Bronchial epithelial cell (primary cell): ENCODE measurements around the gene CEP83. TPM values are rescaled to one million over a fixed set of nuclear protein-coding genes. Genes with fewer than 3 reads are reported as not detected.

Experiments used
- DNase-seq: peaks from one replicate; pipeline ENCODE4 v3.0.0-alpha.2; 2010; ENCODE audit warnings: low read depth
- FAIRE-seq: peaks from 2 replicates; lab custom pipeline; 2011; peaks lifted over from hg19 to GRCh38; lab: Jason Lieb, UNC
- H3K27me3 ChIP-seq: 2 replicates; pipeline ENCODE4 v1.5.1; 2011; ENCODE audit warnings: low read length; ENCODE audit not compliant: control insufficient read depth, insufficient read depth
- H3K36me3 ChIP-seq: 2 replicates; pipeline ENCODE4 v1.5.1; 2011; ENCODE audit warnings: low read length; ENCODE audit not compliant: control insufficient read depth, insufficient read depth
- H3K4me3 ChIP-seq: 2 replicates; pipeline ENCODE4 v1.5.1; 2011; ENCODE audit warnings: mild to moderate bottlenecking, low read depth, low read length, control low read depth
- CTCF ChIP-seq: IDR thresholded peaks from 2 replicates; pipeline ENCODE4 v1.5.1; 2011; ENCODE audit warnings: mild to moderate bottlenecking, moderate library complexity, low read length, control low read depth, inconsistent platforms; ENCODE audit not compliant: insufficient read depth, severe bottlenecking
- total RNA-seq: library from RNA; depleted of rRNA; stranded (reverse); fragments of >200 nt; gene quantifications from 2 replicates; pipeline ENCODE4 v1.2.1, GENCODE V29; 2014

Gene CEP83
- total RNA-seq, 1 donor from 2014 or later: 9.7 TPM

- H3K36me3 ChIP-seq: no peaks in the 10 kb centered on the region
- H3K4me3 ChIP-seq: no peak overlapping the region
- FAIRE-seq (no peak), DNase-seq (no peak)
- TF ChIP-seq CTCF: no peak
- no peaks in the 10 kb centered on the region for H3K27me3 ChIP-seq
Observed at GRCh38 chr12:94500831-94501567, 41.3 kb upstream of the CEP83 start.

- Histone ChIP-seq H3K36me3 (no peaks in the 10 kb centered on the region), H3K27me3 (no peaks in the 10 kb centered on the region), H3K4me3 (no peak overlapping the region)
- TF ChIP-seq CTCF: no peak
- FAIRE-seq (no peak), DNase-seq (no peak)
Observed at GRCh38 chr12:94498698-94499097, 39.0 kb upstream of the CEP83 start.

GRCh38 chr12:94498073-94498472, 38.4 kb upstream of the CEP83 start:
- no peak for DNase-seq
- no peaks in the 10 kb centered on the region for H3K27me3 ChIP-seq
- no peak overlapping the region for H3K4me3 ChIP-seq
- FAIRE-seq: no peak
- H3K36me3 ChIP-seq: no peaks in the 10 kb centered on the region
- no peak for TF ChIP-seq CTCF

- no peaks in the 10 kb centered on the region for H3K36me3 ChIP-seq
- no peaks in the 10 kb centered on the region for H3K27me3 ChIP-seq
- no peak for TF ChIP-seq CTCF
- no peak overlapping the region for H3K4me3 ChIP-seq
- DNase-seq (no peak), FAIRE-seq (no peak)
Observed at GRCh38 chr12:94495445-94496115, 35.9 kb upstream of the CEP83 start.

- FAIRE-seq (no peak), DNase-seq (no peak)
- Histone ChIP-seq H3K36me3 (no peaks in the 10 kb centered on the region), H3K27me3 (no peaks in the 10 kb centered on the region), H3K4me3 (no peak overlapping the region)
- TF ChIP-seq CTCF: no peak
Observed at GRCh38 chr12:94491489-94491888, 31.8 kb upstream of the CEP83 start.
